Neural cell (in vitro differentiated cells): Measurements from ENCODE around the gene PDLIM5. TPM values are rescaled to one million over a fixed set of nuclear protein-coding genes. Genes with fewer than 3 reads are reported as not detected.

Experiments
- H2AFZ ChIP-seq: fragments of 200-600, 300-800 bp; sonication (generic), shearing (Covaris generic); 2 replicates; pipeline ENCODE4 v1.6.0; 2014; ENCODE audit warnings: low read depth, mild to moderate bottlenecking, antibody characterized with exemption, low read length, moderate library complexity
- H3F3A ChIP-seq: fragments of 200-600 bp; shearing (Covaris generic); 2 replicates; pipeline ENCODE4 v1.6.1; 2016; ENCODE audit warnings: mild to moderate bottlenecking, moderate library complexity, mixed read lengths, antibody characterized with exemption, low read length; ENCODE audit not compliant: insufficient read depth, poor library complexity, severe bottlenecking
- H3K27ac ChIP-seq: fragments of 200-600, 300-800 bp; sonication (generic), shearing (Covaris generic); 2 replicates; pipeline ENCODE4 v1.5.1; 2014; ENCODE audit warnings: mild to moderate bottlenecking, low read length, moderate library complexity
- H3K27me3 ChIP-seq: fragments of 300-800, 200-600 bp; sonication (generic), shearing (Covaris generic); 2 replicates; pipeline ENCODE4 v1.6.0; 2014; ENCODE audit warnings: mild to moderate bottlenecking, low read depth, low read length, moderate library complexity; ENCODE audit not compliant: insufficient read depth
- H3K36me3 ChIP-seq: fragments of 300-800, 200-600 bp; sonication (generic), shearing (Covaris generic); 2 replicates; pipeline ENCODE4 v1.5.1; 2014; ENCODE audit warnings: mild to moderate bottlenecking, antibody characterized with exemption, low read length, moderate library complexity; ENCODE audit not compliant: insufficient read depth
- H3K4me2 ChIP-seq: fragments of 300-800, 200-600 bp; sonication (generic), shearing (Covaris generic); 2 replicates; pipeline ENCODE4 v1.6.0; 2014; ENCODE audit warnings: mild to moderate bottlenecking, low read length
- H3K4me3 ChIP-seq: fragments of 300-800, 200-600 bp; sonication (generic), shearing (Covaris generic); 2 replicates; pipeline ENCODE4 v1.5.1; 2014; ENCODE audit warnings: mild to moderate bottlenecking, low read length, moderate library complexity
- H3K79me2 ChIP-seq: fragments of 200-600 bp; shearing (Covaris generic); replicated peaks from 2 replicates; pipeline ENCODE4 v1.6.0; 2014; ENCODE audit warnings: mild to moderate bottlenecking, low read length, moderate library complexity; ENCODE audit not compliant: insufficient read depth
- H3K9ac ChIP-seq: fragments of 300-800, 200-600 bp; sonication (generic), shearing (Covaris generic); 2 replicates; pipeline ENCODE4 v1.6.1; 2016; ENCODE audit warnings: mild to moderate bottlenecking, low read length, mixed read lengths
- H3K9me2 ChIP-seq: fragments of 200-600 bp; shearing (Covaris generic); 2 replicates; pipeline ENCODE4 v1.6.1; 2016; ENCODE audit warnings: mild to moderate bottlenecking, low read length, mixed read lengths; ENCODE audit not compliant: insufficient read depth
- H3K9me3 ChIP-seq: fragments of 200-600, 300-800 bp; sonication (generic), shearing (Covaris generic); 2 replicates; pipeline ENCODE4 v1.6.1; 2016; ENCODE audit warnings: mild to moderate bottlenecking, mixed run types, low read length, moderate library complexity, mixed read lengths
- H4K20me1 ChIP-seq: fragments of 200-600 bp; shearing (Covaris generic); 2 replicates; pipeline ENCODE4 v1.6.1; 2016; ENCODE audit warnings: mild to moderate bottlenecking, mixed run types; ENCODE audit not compliant: insufficient read depth
- CTCF ChIP-seq: fragments of 450-650 bp; IDR thresholded peaks from 2 replicates; pipeline ENCODE4 v1.5.1; 2014; ENCODE audit warnings: antibody characterized with exemption, mild to moderate bottlenecking, moderate library complexity; ENCODE audit not compliant: poor library complexity, severe bottlenecking
- EP300 ChIP-seq: fragments of 450-650 bp; conservative IDR thresholded peaks from 2 replicates; pipeline ENCODE4 v1.6.1; 2014; ENCODE audit warnings: antibody characterized with exemption, mild to moderate bottlenecking, moderate library complexity; ENCODE audit not compliant: poor library complexity, severe bottlenecking
- EZH2 ChIP-seq: fragments of 200-600, 300-800 bp; shearing (Covaris generic), sonication (generic); IDR thresholded peaks from 2 replicates; pipeline ENCODE4 v1.6.1; 2014; ENCODE audit warnings: antibody characterized with exemption, low read length, borderline replicate concordance, mild to moderate bottlenecking; ENCODE audit not compliant: insufficient read depth, poor library complexity, severe bottlenecking
- MXI1 ChIP-seq: fragments of 450-650 bp; conservative IDR thresholded peaks from 2 replicates; pipeline ENCODE4 v1.6.1; 2014; ENCODE audit warnings: antibody characterized with exemption, mild to moderate bottlenecking; ENCODE audit not compliant: poor library complexity, severe bottlenecking
- POLR2AphosphoS5 ChIP-seq: IDR thresholded peaks from 2 replicates; pipeline ENCODE4 v1.6.1; 2012
- RAD21 ChIP-seq: fragments of 450-650 bp; conservative IDR thresholded peaks from 2 replicates; pipeline ENCODE4 v1.6.1; 2014; ENCODE audit warnings: antibody characterized with exemption, mild to moderate bottlenecking, moderate library complexity
- REST ChIP-seq: IDR thresholded peaks from 2 replicates; pipeline ENCODE4 v1.6.1; 2012; ENCODE audit warnings: borderline replicate concordance
- SMC3 ChIP-seq: fragments of 450-650 bp; conservative IDR thresholded peaks from 2 replicates; pipeline ENCODE4 v1.6.1; 2014; ENCODE audit warnings: antibody characterized with exemption, mild to moderate bottlenecking, moderate library complexity; ENCODE audit not compliant: poor library complexity
- TAF1 ChIP-seq: IDR thresholded peaks from 2 replicates; pipeline ENCODE4 v1.6.1; 2012; ENCODE audit warnings: low read depth
- polyA plus RNA-seq: library from polyadenylated mRNA; depleted of rRNA; stranded (reverse); fragments of >200 nt; gene quantifications from 2 replicates; pipeline ENCODE4 v1.2.3, GENCODE V29; 2014

The PDLIM5 gene
- polyA plus RNA-seq, 1 donor from 2014 or later: 1.6 TPM

- TF ChIP-seq CTCF (no peak), SMC3 (no peak), EZH2 (no peak), MXI1 (no peak), TAF1 (no peak), EP300 (no peak), RAD21 (no peak), REST (no peak), POLR2AphosphoS5 (no peak)
- Histone ChIP-seq H3K9ac (no peak overlapping the region), H3K9me2 (no peaks in the 10 kb centered on the region), H4K20me1 (no peaks in the 10 kb centered on the region), H3K4me2 (no peak overlapping the region), H3K27me3 (no peaks in the 10 kb centered on the region), H3F3A (no peaks in the 10 kb centered on the region), H3K9me3 (no peaks in the 10 kb centered on the region), H2AFZ (no peak overlapping the region), H3K27ac (no peak overlapping the region), H3K36me3 (no peaks in the 10 kb centered on the region), H3K79me2 (no peaks in the 10 kb centered on the region), H3K4me3 (no peak overlapping the region)
These were observed 218.2 kb downstream of the PDLIM5 start for GRCh38 chr4:94669672-94670664.

GRCh38 chr4:94671113-94671512, 219.4 kb downstream of the PDLIM5 start:
- Histone ChIP-seq H3K4me2 (no peak overlapping the region), H3K27me3 (no peaks in the 10 kb centered on the region), H3K9me2 (no peaks in the 10 kb centered on the region), H3K4me3 (no peak overlapping the region), H3K9ac (no peak overlapping the region), H4K20me1 (no peaks in the 10 kb centered on the region), H3K79me2 (no peaks in the 10 kb centered on the region), H3K27ac (no peak overlapping the region), H3K36me3 (no peaks in the 10 kb centered on the region), H3K9me3 (no peaks in the 10 kb centered on the region), H3F3A (no peaks in the 10 kb centered on the region), H2AFZ (no peak overlapping the region)
- TF ChIP-seq EZH2: no peak
- TF ChIP-seq EP300: no peak
- no peak for TF ChIP-seq SMC3
- no peak for TF ChIP-seq REST
- no peak for TF ChIP-seq RAD21
- no peak for TF ChIP-seq CTCF
- no peak for TF ChIP-seq TAF1
- TF ChIP-seq POLR2AphosphoS5: no peak
- no peak for TF ChIP-seq MXI1
